GM23338 (cell line): ENCODE results near the gene ZFP36L1. TPM values are rescaled to one million over a fixed set of nuclear protein-coding genes. Genes with fewer than 3 reads are reported as not detected.

ENCODE experiments used
- ATAC-seq: fragments of 200-7000 bp; cut with Tn5 transposase; 3 replicates; pipeline ENCODE4 v1.9.1; 2020
- DNase-seq: peaks from one replicate; pipeline ENCODE4 v3.0.0-alpha.2; 2015; ENCODE audit warnings: low spot score
- H2AFZ ChIP-seq: fragments of 200-600 bp; sonication (generic); 2 replicates; pipeline ENCODE4 v1.8.0; 2016; ENCODE audit warnings: antibody characterized with exemption, mild to moderate bottlenecking, moderate library complexity
- H3F3A ChIP-seq: fragments of 200-600 bp; sonication (generic); replicated peaks from 2 replicates; pipeline ENCODE4 v1.8.0; 2017; ENCODE audit warnings: antibody characterized with exemption, mixed run types, low read depth
- H3K27ac ChIP-seq: fragments of 200-600 bp; sonication (generic); 2 replicates; pipeline ENCODE4 v1.6.1; 2016; ENCODE audit warnings: low read depth
- H3K27me3 ChIP-seq: fragments of 200-600 bp; sonication (generic); 2 replicates; pipeline ENCODE4 v1.8.0; 2016; ENCODE audit warnings: mild to moderate bottlenecking, mixed run types, moderate library complexity; ENCODE audit not compliant: insufficient read depth
- H3K36me3 ChIP-seq: fragments of 200-600 bp; sonication (generic); 2 replicates; pipeline ENCODE4 v1.8.0; 2016; ENCODE audit warnings: mild to moderate bottlenecking; ENCODE audit not compliant: insufficient read depth
- H3K4me1 ChIP-seq: fragments of 200-600 bp; sonication (generic); 2 replicates; pipeline ENCODE4 v1.8.0; 2016; ENCODE audit warnings: mild to moderate bottlenecking, moderate library complexity; ENCODE audit not compliant: insufficient read depth
- H3K4me2 ChIP-seq: fragments of 200-600 bp; sonication (generic); 2 replicates; pipeline ENCODE4 v1.7.1; 2017; ENCODE audit warnings: mixed run types
- H3K4me3 ChIP-seq: fragments of 200-600 bp; sonication (generic); 2 replicates; pipeline ENCODE4 v1.6.1; 2016; ENCODE audit warnings: mixed run types
- H3K79me2 ChIP-seq: fragments of 200-600 bp; sonication (generic); replicated peaks from 2 replicates; pipeline ENCODE4 v1.8.0; 2017; ENCODE audit warnings: mild to moderate bottlenecking; ENCODE audit not compliant: insufficient read depth
- H3K9me2 ChIP-seq: fragments of 200-600 bp; sonication (generic); 2 replicates; pipeline ENCODE4 v1.8.0; 2017; ENCODE audit not compliant: insufficient read depth
- H4K20me1 ChIP-seq: fragments of 200-600 bp; sonication (generic); replicated peaks from 2 replicates; pipeline ENCODE4 v1.8.0; 2017; ENCODE audit warnings: mild to moderate bottlenecking; ENCODE audit not compliant: insufficient read depth
- H3K27ac Mint-ChIP-seq: 2 replicates; pipeline ENCODE4 v1.8.0; 2020; ENCODE audit warnings: inconsistent platforms, mild to moderate bottlenecking, moderate library complexity, mixed read lengths
- H3K27me3 Mint-ChIP-seq: 3 replicates; pipeline ENCODE4 v1.8.0; 2022; ENCODE audit warnings: low read depth, mild to moderate bottlenecking, moderate library complexity, mixed read lengths, inconsistent platforms; ENCODE audit not compliant: insufficient read depth, poor library complexity
- H3K36me3 Mint-ChIP-seq: 3 replicates; pipeline ENCODE4 v1.8.0; 2021; ENCODE audit warnings: low read depth, mild to moderate bottlenecking, inconsistent platforms, moderate library complexity, mixed read lengths
- H3K4me1 Mint-ChIP-seq: 3 replicates; pipeline ENCODE4 v1.8.0; 2020; ENCODE audit warnings: mild to moderate bottlenecking, inconsistent platforms, mixed read lengths
- H3K4me3 Mint-ChIP-seq: 3 replicates; pipeline ENCODE4 v1.8.0; 2021; ENCODE audit warnings: moderate library complexity, mild to moderate bottlenecking, inconsistent platforms, mixed read lengths
- H3K9me3 Mint-ChIP-seq: 3 replicates; pipeline ENCODE4 v1.8.0; 2020; ENCODE audit warnings: moderate library complexity, mild to moderate bottlenecking, inconsistent platforms, mixed read lengths
- CREB1 ChIP-seq: fragments of 250-450 bp; sonication (Bioruptor Pico); IDR thresholded peaks from 2 replicates; pipeline ENCODE4 v1.5.0; 2020; ENCODE audit warnings: low read depth, mild to moderate bottlenecking, moderate library complexity
- CTCF ChIP-seq, 2 experiments: fragments of 200-600 bp in 1 of 2; sonication (generic) in 1 of 2; conservative IDR thresholded peaks; 2 replicates each; pipeline versions ENCODE4 v1.5.1 to v1.6.1; 2016 to 2017; ENCODE audit warnings: antibody characterized with exemption in 2 of 2, low read depth in 2 of 2, mild to moderate bottlenecking in 2 of 2, moderate library complexity in 1 of 2
- ETS1 ChIP-seq: IDR thresholded peaks from 2 replicates; pipeline ENCODE4 v1.6.1; 2016; ENCODE audit warnings: antibody characterized with exemption
- EZH2 ChIP-seq: fragments of 200-600 bp; sonication (generic); IDR thresholded peaks from one replicate; pipeline ENCODE4 v1.8.0; 2017; ENCODE audit warnings: antibody characterized with exemption, mild to moderate bottlenecking, low read depth; ENCODE audit not compliant: unreplicated experiment
- EZH2phosphoT487 ChIP-seq: fragments of 200-600 bp; sonication (generic); IDR thresholded peaks from one replicate; pipeline ENCODE4 v1.8.1; 2018; ENCODE audit warnings: antibody characterized with exemption; ENCODE audit not compliant: unreplicated experiment
- JUNB ChIP-seq: IDR thresholded peaks from one replicate; pipeline ENCODE4 v1.6.1; 2016; ENCODE audit warnings: antibody characterized with exemption; ENCODE audit not compliant: unreplicated experiment
- NANOG ChIP-seq: IDR thresholded peaks from 2 replicates; pipeline ENCODE4 v1.6.1; 2016; ENCODE audit warnings: antibody characterized with exemption, borderline replicate concordance
- POLR2AphosphoS5 ChIP-seq: IDR thresholded peaks from 2 replicates; pipeline ENCODE4 v1.6.1; 2016; ENCODE audit warnings: antibody characterized with exemption, low read depth
- REST ChIP-seq: IDR thresholded peaks from one replicate; pipeline ENCODE4 v1.6.1; 2018; ENCODE audit warnings: antibody characterized with exemption; ENCODE audit not compliant: unreplicated experiment
- STAT1 ChIP-seq: IDR thresholded peaks from one replicate; pipeline ENCODE4 v1.6.1; 2016; ENCODE audit warnings: antibody characterized with exemption; ENCODE audit not compliant: unreplicated experiment
- ZNF114 ChIP-seq: fragments of 250-450 bp; sonication (Bioruptor Pico); IDR thresholded peaks from 2 replicates; pipeline ENCODE4 v1.5.0; 2020; ENCODE audit warnings: mild to moderate bottlenecking, moderate library complexity
- ZNF331 ChIP-seq: fragments of 250-450 bp; sonication (Bioruptor Pico); IDR thresholded peaks from 2 replicates; pipeline ENCODE4 v1.5.0; 2020; ENCODE audit warnings: low read depth, mild to moderate bottlenecking, moderate library complexity
- ZNF462 ChIP-seq: fragments of 250-450 bp; sonication (Bioruptor Pico); IDR thresholded peaks from 2 replicates; pipeline ENCODE4 v1.5.0; 2020; ENCODE audit warnings: mild to moderate bottlenecking, moderate library complexity
- polyA plus RNA-seq: library from polyadenylated mRNA; unstranded; fragments of >200 nt; fragmentation: Nextera tagmentation; extraction: Ambion mirVana; gene quantifications from 2 replicates; pipeline ENCODE4 v1.2.1, GENCODE V29; 2016
- total RNA-seq: library from RNA; depleted of rRNA; stranded (reverse); fragments of >200 nt; shearing (Covaris generic); gene quantifications from 2 replicates; pipeline ENCODE4 v1.2.3, GENCODE V29; 2014

ZFP36L1 gene
- total and polyA plus RNA-seq, 2 experiments from 2014 or later = 148 to 382 TPM

- ATAC-seq (no peak), DNase-seq (no peak)
- H3K4me2 ChIP-seq = no peak overlapping the region
- H3K9me2 ChIP-seq = peaks cover 1% of the 10 kb centered on the region; the same call in 1 of the 2 replicates
- H3K36me3 Mint-ChIP-seq = no peaks in the 10 kb centered on the region; the same call in 2 of the 3 replicates
- H3K4me3 ChIP-seq = no peak overlapping the region
- no peak overlapping the region for H3K4me3 Mint-ChIP-seq
- H3K79me2 ChIP-seq = no peaks in the 10 kb centered on the region
- H4K20me1 ChIP-seq = no peaks in the 10 kb centered on the region
- no peaks in the 10 kb centered on the region for H3K27me3 ChIP-seq
- peak overlapping the region; percentile 83 for H2AFZ ChIP-seq
- no peaks in the 10 kb centered on the region for H3F3A ChIP-seq
- no peaks in the 10 kb centered on the region for H3K9me3 Mint-ChIP-seq
- H3K27ac ChIP-seq = no peak overlapping the region
- H3K36me3 ChIP-seq = no peaks in the 10 kb centered on the region
- H3K27ac Mint-ChIP-seq = no peak overlapping the region
- peaks cover 16% of the 10 kb centered on the region for H3K4me1 Mint-ChIP-seq
- H3K4me1 ChIP-seq = no peaks in the 10 kb centered on the region; the same call in 1 of the 2 replicates
- TF ChIP-seq ETS1 (no peak), EZH2 (no peak), CTCF (conservative IDR thresholded peaks at IDR 0.05; ENCODE audit: low read depth in 2 of 2) (no peak), JUNB (no peak), ZNF114 (CRISPR knock-in tag) (no peak), REST (no peak), EZH2phosphoT487 (no peak), CREB1 (no peak), NANOG (no peak), POLR2AphosphoS5 (no peak), STAT1 (no peak), ZNF462 (no peak), ZNF331 (CRISPR knock-in tag) (no peak)
- H3K27me3 Mint-ChIP-seq = peaks cover 12% of the 10 kb centered on the region
Measured at GRCh38 chr14:68759017-68759560, 33.8 kb downstream of the ZFP36L1 start.
